NCI-H69 (cell line): ENCODE measurements around the gene CLIP3.

Source experiments
- DNase-seq: peaks from one replicate; lab custom pipeline; 2025; lab: John Stamatoyannopoulos, UW

The CLIP3 gene

DNA sequence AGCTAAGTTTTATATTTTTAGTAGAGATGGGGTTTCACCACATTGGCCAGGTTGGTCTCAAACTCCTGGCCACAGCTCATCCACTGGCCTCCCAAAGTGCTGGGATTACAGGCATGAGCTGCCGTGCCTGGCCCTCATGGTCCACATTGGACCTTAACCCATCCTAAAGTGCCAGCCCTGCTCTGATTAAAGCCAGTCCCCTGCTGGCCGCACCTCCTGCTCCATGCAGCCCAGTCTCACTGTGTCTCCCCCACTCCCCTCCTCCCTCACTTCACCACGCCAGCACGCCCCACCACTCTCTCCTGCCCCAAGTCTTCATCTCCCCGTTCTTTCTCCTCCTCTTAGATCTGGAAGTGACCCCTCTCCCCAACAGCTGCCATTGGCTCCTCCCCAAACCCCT lies 54.4 kb downstream of the CLIP3 start:
- no peak for DNase-seq

DNA sequence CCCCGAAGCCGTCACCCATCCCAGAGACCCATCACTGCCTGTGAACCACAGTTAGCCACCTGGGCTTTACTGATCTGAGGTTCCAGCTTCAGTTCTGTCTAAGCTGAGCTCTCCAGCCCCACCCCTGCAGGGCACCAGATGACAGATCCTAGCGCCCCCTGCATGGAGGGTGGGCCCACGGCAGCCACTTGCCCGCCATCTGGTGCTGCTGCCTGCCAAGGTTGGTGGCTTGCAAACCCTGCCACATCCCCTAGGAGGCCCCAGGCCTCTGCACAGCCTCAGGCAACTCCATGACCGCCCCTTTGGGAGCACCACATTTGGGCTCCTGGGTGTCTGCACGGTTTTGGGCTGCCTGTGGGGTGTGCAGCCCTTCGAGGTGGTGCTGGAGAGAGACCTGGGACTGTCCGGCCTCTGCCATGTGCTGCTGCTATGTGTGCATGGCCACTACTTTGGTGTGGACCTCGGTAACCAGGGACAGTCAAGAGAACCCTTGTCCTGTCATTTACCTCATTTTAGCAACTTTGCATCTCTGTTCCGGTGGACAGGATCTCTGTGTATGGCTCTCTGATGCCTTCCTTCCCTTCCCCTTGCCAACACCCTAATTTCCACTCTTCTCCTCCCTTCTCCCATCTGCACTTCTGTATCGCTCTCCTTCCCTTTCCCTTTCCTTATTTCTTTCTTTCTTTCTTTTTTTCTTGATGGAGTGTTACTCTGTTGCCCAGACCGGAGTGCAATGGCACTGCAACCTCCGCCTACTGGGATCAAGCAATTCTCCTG lies 55.0 kb downstream of the CLIP3 start:
- DNase-seq: peak; percentile 91

DNA sequence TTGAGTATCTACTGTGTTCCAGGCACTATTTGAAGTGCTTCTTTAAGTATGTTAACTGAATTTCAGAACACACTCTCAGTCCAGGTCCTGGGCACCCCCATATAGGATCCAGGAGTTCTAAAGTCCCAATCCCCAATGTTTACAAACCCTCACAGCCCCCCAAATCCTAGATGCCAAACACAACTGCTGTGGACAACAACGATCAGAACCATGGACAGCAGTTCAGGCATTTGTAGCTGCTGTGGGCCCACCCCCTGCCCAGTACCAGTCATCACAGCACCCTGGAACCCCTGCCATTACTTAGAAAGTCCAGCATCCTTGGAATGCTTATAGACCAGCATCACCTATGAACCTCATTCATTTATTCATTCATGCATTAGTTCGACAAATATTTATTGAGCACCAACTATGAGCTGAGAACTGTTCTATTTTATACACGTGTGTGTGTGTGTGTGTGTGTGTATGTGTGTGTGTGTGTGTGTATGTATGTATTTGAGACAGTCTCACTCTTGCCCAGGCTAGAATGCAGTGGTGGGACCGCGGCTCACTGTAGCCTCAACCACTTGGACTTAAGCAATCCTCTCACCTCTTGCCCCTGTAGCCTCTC lies 57.0 kb downstream of the CLIP3 start:
- DNase-seq: no peak

GRCh38 chr19:35973487-35973886 lies 59.2 kb downstream of the CLIP3 start:
- peak; percentile 37 for DNase-seq

DNA sequence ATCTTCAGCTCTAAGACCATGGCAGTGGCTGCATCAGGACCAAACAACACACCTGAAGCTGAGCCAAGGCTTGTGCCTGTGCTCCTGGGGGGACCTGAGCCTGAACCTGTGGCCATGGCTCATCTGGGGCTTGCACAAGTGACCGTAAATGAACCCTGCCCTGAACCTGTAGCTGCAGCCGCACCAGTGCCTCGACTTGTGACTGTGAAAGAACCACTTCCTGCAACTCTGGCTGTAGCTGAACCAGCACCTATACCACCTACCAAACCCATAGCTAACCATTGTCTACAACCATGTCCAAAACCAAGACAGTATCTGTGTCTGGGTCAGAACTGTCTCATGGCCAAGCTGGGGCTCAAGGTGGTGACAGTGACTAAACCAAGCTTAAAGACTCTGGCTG lies 65.9 kb downstream of the CLIP3 start:
- DNase-seq: no peak
